ENCODE data around the gene DLGAP1.
"Not testable (repeated sequence)": the region's sequence is repeated elsewhere in the genome, so short reads cannot be mapped to it uniquely, and the experiment has no call there.

DLGAP1 gene

GRCh38 chr18:4384932-4385331 is 70.2 kb downstream of the DLGAP1 start:
- no peak for DNase-seq

GRCh38 chr18:4374564-4374963 is 80.5 kb downstream of the DLGAP1 start:
- no peak for DNase-seq

- no peak for DNase-seq
These were observed 85.4 kb downstream of the DLGAP1 start for GRCh38 chr18:4369705-4370104.

- DNase-seq, result no peak
These were observed 94.8 kb downstream of the DLGAP1 start for GRCh38 chr18:4360221-4360715.

- DNase-seq, result no peak
These were observed 96.5 kb downstream of the DLGAP1 start for GRCh38 chr18:4358618-4359017.

- no peak for DNase-seq
These were observed 97.5 kb downstream of the DLGAP1 start for GRCh38 chr18:4357579-4357978.

- no peak for DNase-seq
These were observed 98.2 kb downstream of the DLGAP1 start for GRCh38 chr18:4356929-4357328.

- DNase-seq, result no peak
These were observed 101.2 kb downstream of the DLGAP1 start for GRCh38 chr18:4353853-4354418.

GRCh38 chr18:4352746-4353551 is 102.2 kb downstream of the DLGAP1 start:
- no peak for DNase-seq

GRCh38 chr18:4351005-4351404 is 104.1 kb downstream of the DLGAP1 start:
- no peak for DNase-seq

- no peak for DNase-seq
These were observed 119.7 kb downstream of the DLGAP1 start for GRCh38 chr18:4335386-4335785.

- no peak for DNase-seq
These were observed 122.1 kb downstream of the DLGAP1 start for GRCh38 chr18:4333043-4333442.

GRCh38 chr18:4319738-4320677 is 135.1 kb downstream of the DLGAP1 start:
- no peak for DNase-seq

- DNase-seq, result no peak
These were observed 136.8 kb downstream of the DLGAP1 start for GRCh38 chr18:4318311-4318710.

GRCh38 chr18:4311945-4312344 is 143.2 kb downstream of the DLGAP1 start:
- not testable (repeated sequence) for DNase-seq

- no peak for DNase-seq
These were observed 144.0 kb downstream of the DLGAP1 start for GRCh38 chr18:4311136-4311535.

GRCh38 chr18:4309227-4309626 is 145.9 kb downstream of the DLGAP1 start:
- no peak for DNase-seq

- DNase-seq, result no peak
These were observed 146.5 kb downstream of the DLGAP1 start for GRCh38 chr18:4308576-4308975.

- DNase-seq, result no peak
These were observed 155.7 kb downstream of the DLGAP1 start for GRCh38 chr18:4299395-4299794.

GRCh38 chr18:4293337-4293736 is 161.8 kb downstream of the DLGAP1 start:
- DNase-seq, result no peak

GRCh38 chr18:4292696-4293095 is 162.4 kb downstream of the DLGAP1 start:
- no peak for DNase-seq

- not testable (repeated sequence) for DNase-seq
These were observed 167.8 kb downstream of the DLGAP1 start for GRCh38 chr18:4287340-4287739.

GRCh38 chr18:4286256-4286655 is 168.9 kb downstream of the DLGAP1 start:
- DNase-seq, result no peak

All from SHP77 (cell line).